ENCODE data around the gene ASAP2.

ASAP2 gene

DNA sequence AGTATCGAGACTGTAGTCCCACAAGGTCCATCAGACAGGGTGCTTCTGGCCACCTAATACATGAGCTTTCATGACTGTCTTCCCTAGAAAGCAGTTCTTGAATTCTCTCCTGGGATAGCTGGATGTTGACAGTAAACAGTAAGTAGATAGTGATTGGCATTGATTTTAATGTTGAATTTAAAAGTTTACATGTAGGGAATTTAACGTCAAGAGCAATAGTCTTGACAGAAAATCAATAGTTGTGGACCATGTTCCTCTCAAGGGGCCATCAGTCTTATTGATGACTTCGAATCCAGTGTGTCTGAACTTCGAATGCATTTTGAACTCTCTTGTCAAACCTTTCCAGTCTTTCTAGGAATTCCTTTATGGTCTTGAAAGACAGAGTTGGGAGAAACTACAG is 152.9 kb downstream of the ASAP2 start:
- FAIRE-seq, result no peak

DNA sequence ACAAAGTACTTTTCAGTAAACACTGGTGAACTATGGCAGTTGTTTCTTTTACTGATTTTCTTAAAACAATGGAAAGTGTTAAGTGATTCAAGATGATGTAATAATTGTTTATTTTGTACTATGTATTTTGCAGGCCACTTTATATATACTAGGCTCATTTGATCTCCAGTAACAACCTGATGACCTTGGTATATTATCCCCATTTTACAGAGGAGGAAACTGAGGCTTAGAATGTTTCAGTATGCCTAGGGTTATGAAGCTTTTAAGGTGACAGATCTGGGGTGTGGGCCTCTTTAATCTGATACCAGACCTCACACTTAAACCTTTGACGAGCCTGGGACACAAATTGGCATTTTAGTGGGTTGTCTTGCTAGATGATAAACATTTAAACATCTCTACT is 153.5 kb downstream of the ASAP2 start:
- FAIRE-seq, result no peak

- no peak for FAIRE-seq
These were observed 154.1 kb downstream of the ASAP2 start for GRCh38 chr2:9360701-9361100.

- no peak for FAIRE-seq
These were observed 157.8 kb downstream of the ASAP2 start for GRCh38 chr2:9364373-9364772.

- no peak for FAIRE-seq
These were observed 158.3 kb downstream of the ASAP2 start for GRCh38 chr2:9364791-9365497.

- FAIRE-seq, result no peak
These were observed 158.9 kb downstream of the ASAP2 start for GRCh38 chr2:9365498-9366019.

DNA sequence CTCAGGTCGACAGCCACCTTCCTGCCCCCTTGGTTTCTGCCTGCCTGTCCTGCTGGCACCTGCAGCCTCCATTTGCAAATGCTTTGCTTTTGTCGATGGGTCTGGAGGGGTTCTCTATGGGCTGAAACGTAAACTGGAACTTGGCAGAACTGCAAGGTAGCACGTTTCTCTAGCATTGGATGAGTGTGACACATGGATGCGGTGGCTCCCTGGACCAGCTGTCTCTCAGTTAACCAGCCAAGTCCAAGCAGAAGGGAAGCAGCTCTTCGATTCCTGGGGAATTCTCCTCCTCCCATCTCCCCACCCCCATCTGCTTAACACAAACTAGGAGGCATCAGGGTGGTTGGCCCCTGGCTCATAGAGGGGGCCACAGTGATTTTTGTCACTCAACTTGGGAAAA is 159.4 kb downstream of the ASAP2 start:
- FAIRE-seq, result no peak

- FAIRE-seq, result no peak
These were observed 164.1 kb downstream of the ASAP2 start for GRCh38 chr2:9370746-9371145.

DNA sequence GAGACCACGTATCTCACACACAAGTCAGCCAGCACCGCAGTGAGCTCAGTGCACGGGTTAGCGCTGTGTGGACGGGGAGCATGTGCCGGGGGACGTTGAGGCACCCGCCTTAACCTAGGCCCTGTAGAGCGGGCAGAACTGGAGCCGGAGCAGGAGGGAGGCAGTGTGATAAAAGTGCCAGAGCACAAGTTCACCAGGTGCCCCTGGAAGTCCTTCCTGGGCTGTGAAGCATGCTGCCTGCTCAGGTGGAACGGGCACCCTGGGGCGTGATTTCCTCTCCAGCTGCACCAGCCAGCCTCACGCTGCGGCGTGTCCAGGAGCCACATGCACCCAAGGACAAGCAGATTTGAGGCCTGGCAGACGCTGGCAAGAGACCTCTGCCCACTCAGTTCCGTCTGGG is 166.4 kb downstream of the ASAP2 start:
- FAIRE-seq, result no peak

- no peak for FAIRE-seq
These were observed 166.9 kb downstream of the ASAP2 start for GRCh38 chr2:9373476-9373875.

DNA sequence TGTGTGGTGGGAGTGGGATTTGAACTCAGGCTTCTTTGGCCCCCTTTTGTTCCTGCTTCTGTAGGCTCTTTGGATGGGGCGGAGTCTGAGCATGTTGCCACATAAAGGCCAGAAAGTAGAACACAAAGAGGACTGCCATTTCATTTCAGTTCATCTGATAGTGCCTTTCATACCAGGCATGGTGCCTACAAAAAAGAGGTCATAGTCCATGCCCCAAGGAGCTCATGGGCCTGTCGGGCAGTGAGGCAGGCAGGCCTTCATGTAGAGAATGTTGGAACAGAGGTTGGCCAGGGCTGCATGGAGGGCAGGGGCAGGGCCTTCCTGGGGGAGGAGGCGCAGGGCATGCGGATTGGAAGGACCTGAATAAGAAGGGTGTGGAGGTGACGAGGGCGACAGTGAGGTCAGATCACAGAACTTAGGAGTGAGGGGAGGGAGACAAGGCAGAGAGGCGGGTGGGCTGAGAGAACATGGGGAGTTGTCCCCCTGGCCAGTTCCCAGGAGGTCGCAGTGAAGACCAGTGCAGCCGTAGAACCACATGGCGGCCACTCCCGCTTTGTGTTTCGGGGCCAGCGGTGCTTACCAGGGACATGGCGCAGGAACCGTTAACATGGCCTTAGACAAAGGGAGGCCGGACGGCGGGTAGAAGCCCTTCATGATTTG is 167.6 kb downstream of the ASAP2 start:
- no peak for FAIRE-seq

GRCh38 chr2:9375857-9376428 is 169.3 kb downstream of the ASAP2 start:
- FAIRE-seq, result no peak

- no peak for FAIRE-seq
These were observed 171.0 kb downstream of the ASAP2 start for GRCh38 chr2:9377461-9378097.

GRCh38 chr2:9378433-9379390 is 172.1 kb downstream of the ASAP2 start:
- no peak for FAIRE-seq

- no peak for FAIRE-seq
These were observed 172.8 kb downstream of the ASAP2 start for GRCh38 chr2:9379391-9379755.

- no peak for FAIRE-seq
These were observed 174.4 kb downstream of the ASAP2 start for GRCh38 chr2:9380702-9381628.

- FAIRE-seq, result no peak
These were observed 176.1 kb downstream of the ASAP2 start for GRCh38 chr2:9382604-9383235.

DNA sequence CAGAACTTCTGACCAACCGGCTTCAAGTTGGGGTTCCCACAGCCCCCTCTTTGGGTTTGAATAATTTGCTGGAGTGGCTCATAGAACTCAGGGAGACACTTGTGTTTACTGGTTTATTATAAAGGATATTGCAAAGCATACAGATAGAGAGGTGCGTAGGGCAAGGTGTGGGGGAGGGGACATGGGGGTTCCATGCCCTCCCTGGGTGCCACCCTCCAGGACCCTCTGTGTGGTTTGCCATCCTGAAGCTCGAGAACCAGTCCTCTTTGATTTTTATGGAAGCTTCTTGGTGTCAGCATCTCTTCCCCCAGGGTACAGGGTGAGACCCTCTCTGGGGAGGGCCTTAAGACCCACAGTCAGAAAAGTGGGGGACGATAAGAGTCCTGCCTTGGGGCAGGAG is 177.9 kb downstream of the ASAP2 start:
- no peak for FAIRE-seq

GRCh38 chr2:9385841-9386240 is 179.2 kb downstream of the ASAP2 start:
- FAIRE-seq, result no peak

- FAIRE-seq, result no peak
These were observed 181.6 kb downstream of the ASAP2 start for GRCh38 chr2:9388199-9388681.
